Lung (tissue), 12 donors: Measurements from ENCODE around the gene UGCG. TPM values are rescaled to one million over a fixed set of nuclear protein-coding genes. Genes with fewer than 3 reads are reported as not detected.
"Not testable (repeated sequence)": the region's sequence is repeated elsewhere in the genome, so short reads cannot be mapped to it uniquely, and the experiment has no call there.

Experiments used
- ATAC-seq: fragments of 200-7000 bp; cut with Tn5 transposase; one replicate; pipeline ENCODE4 v1.9.1; 2020; ENCODE audit warnings: moderate number of reproducible peaks; ENCODE audit not compliant: insufficient read depth, low FRiP score
- DNase-seq, 3 donors: peaks; one replicate each; pipeline ENCODE4 v3.0.0-alpha.2; 2013 to 2017
- H3K27ac ChIP-seq, 2 donors: one replicate each; pipeline ENCODE4 v1.5.1; 2013; ENCODE audit warnings: mild to moderate bottlenecking in 2 of 2, moderate library complexity in 2 of 2, control low read depth in 1 of 2, inconsistent platforms in 1 of 2, low read depth in 1 of 2, low read length in 1 of 2
- H3K27me3 ChIP-seq, 3 donors: one replicate each; pipeline ENCODE4 v1.5.1; 2013; ENCODE audit warnings: low read length in 2 of 3; ENCODE audit not compliant: control insufficient read depth in 3 of 3, insufficient read depth in 3 of 3
- H3K36me3 ChIP-seq, 4 donors: one replicate each; pipeline ENCODE4 v1.5.1; 2013; ENCODE audit warnings: low read length in 4 of 4, mild to moderate bottlenecking in 1 of 4, moderate library complexity in 1 of 4; ENCODE audit not compliant: control insufficient read depth in 4 of 4, insufficient read depth in 4 of 4
- H3K4me1 ChIP-seq, 5 donors: one replicate each; pipeline ENCODE4 v1.5.1; 2013; ENCODE audit warnings: low read length in 5 of 5, mild to moderate bottlenecking in 2 of 5, moderate library complexity in 1 of 5; ENCODE audit not compliant: control insufficient read depth in 5 of 5, insufficient read depth in 5 of 5
- H3K4me3 ChIP-seq: one replicate; pipeline ENCODE4 v1.5.1; 2013; ENCODE audit warnings: mild to moderate bottlenecking, control low read depth, moderate library complexity
- H3K9ac ChIP-seq, 2 donors: one replicate each; pipeline ENCODE4 v1.5.1; 2013; ENCODE audit warnings: low read length in 2 of 2, control low read depth in 1 of 2; ENCODE audit not compliant: insufficient read depth in 1 of 2
- H3K9me3 ChIP-seq, 4 donors: one replicate each; pipeline ENCODE4 v1.5.1; 2013; ENCODE audit warnings: low read length in 3 of 4, mild to moderate bottlenecking in 1 of 4, moderate library complexity in 1 of 4; ENCODE audit not compliant: control insufficient read depth in 4 of 4, insufficient read depth in 3 of 4
- CTCF ChIP-seq: IDR thresholded peaks from 2 replicates; pipeline ENCODE4 v1.5.1; 2012; ENCODE audit warnings: mild to moderate bottlenecking; ENCODE audit errors: control extremely low read depth, extremely low read depth
- WGBS, 2 donors: extraction: QIAGEN DNeasy Blood & Tissue Kit; methylation state at CpG; one replicate each; pipeline ENCODE4 v1.1.7; 2013; 5-methylcytosine and 5-hydroxymethylcytosine counted together
- polyA plus RNA-seq, 2 donors: library from polyadenylated mRNA; stranded (reverse); fragments of 200-250 nt; gene quantifications; one replicate each; pipeline ENCODE4 v1.2.1, GENCODE V29; 2013
- total RNA-seq, 2 donors: library from RNA; depleted of rRNA in 1 of 2; stranded (reverse); fragments of >200 nt in 1 of 2; gene quantifications; one replicate each; pipeline ENCODE4 v1.2.1, GENCODE V29; 2014 to 2021
- donor health status: control.
- donor health status: control.
- donor health status: Bipolar disorder and iron deficiency.
- donor health status: healthy.
- donor health status: DM: yes; HTN: yes; CAD: no.

The UGCG gene
- total and polyA plus RNA-seq, 4 donors = 32.2 to 157 (median 37.5) TPM

DNA sequence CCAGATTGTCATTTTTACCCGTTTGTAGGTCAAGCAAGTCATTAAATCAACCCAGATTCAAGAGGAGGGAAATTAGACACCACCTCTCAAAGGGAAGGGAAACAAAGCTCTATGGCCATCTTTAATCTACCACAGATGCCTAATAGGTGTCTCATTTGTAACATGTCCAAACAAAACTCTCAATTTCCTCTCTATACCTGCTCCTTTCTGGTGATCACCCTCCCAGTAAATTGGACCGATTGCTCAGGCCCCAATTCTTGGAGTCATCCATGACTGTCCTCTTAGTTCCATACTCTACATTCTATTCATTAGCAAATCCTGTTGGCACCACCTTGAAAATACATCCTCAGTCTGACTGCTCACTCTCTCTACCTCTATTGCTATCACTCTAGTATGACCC, 22.1 kb upstream of the UGCG start:
- H3K9me3 ChIP-seq = no peaks in the 10 kb centered on the region
- no peaks in the 10 kb centered on the region for H3K27me3 ChIP-seq
- no peaks in the 10 kb centered on the region for H3K4me1 ChIP-seq
- 50 to 78% methylated on average over 2 of the region's 2 CpGs for WGBS, 2 donors
- no peak for TF ChIP-seq CTCF
- no peak overlapping the region for H3K4me3 ChIP-seq
- H3K27ac ChIP-seq = no peak overlapping the region
- H3K9ac ChIP-seq = no peak overlapping the region
- DNase-seq (no peak), ATAC-seq (no peak)
- H3K36me3 ChIP-seq = no peaks in the 10 kb centered on the region

- not testable (repeated sequence) for H3K36me3 ChIP-seq, H3K9me3 ChIP-seq, H3K4me3 ChIP-seq, ATAC-seq, DNase-seq, H3K27ac ChIP-seq, H3K9ac ChIP-seq, H3K27me3 ChIP-seq, H3K4me1 ChIP-seq
- WGBS, 2 donors = 67 to 70% methylated on average over 1 of the region's 1 CpG
Observed at GRCh38 chr9:111875291-111875690, 21.3 kb upstream of the UGCG start.

- not testable (repeated sequence) for DNase-seq, ATAC-seq, H3K4me1 ChIP-seq, H3K9ac ChIP-seq, H3K27ac ChIP-seq, H3K36me3 ChIP-seq, H3K27me3 ChIP-seq, H3K9me3 ChIP-seq, H3K4me3 ChIP-seq
- 87 to 92% methylated on average over 3 of the region's 3 CpGs for WGBS, 2 donors
Observed at GRCh38 chr9:111875691-111876090, 20.9 kb upstream of the UGCG start.

DNA sequence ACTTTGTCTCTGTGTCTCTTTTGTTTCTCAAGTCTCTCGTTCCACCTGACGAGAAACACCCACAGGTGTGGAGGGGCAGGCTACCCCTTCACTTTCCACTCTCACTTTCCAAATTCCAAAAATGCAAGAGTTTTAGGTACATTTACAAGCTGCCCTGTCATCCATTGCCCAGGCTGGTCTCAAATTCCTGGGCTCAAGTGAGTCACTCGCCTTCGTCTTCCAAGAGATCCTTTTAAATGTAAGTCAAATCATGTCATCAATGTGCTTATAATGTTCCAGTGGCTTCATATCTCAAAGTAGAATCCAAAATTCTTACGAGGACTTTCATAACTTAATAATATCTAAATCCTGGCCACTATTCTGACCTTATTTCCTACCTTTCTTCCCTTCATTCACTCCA, 20.4 kb upstream of the UGCG start:
- no peak for ATAC-seq
- no peak overlapping the region for H3K9ac ChIP-seq
- no peaks in the 10 kb centered on the region for H3K9me3 ChIP-seq
- no peak for TF ChIP-seq CTCF
- 92 to 94% methylated on average over 5 of the region's 5 CpGs for WGBS, 2 donors
- no peaks in the 10 kb centered on the region for H3K27me3 ChIP-seq
- H3K36me3 ChIP-seq = no peaks in the 10 kb centered on the region
- no peak overlapping the region for H3K27ac ChIP-seq
- no peaks in the 10 kb centered on the region for H3K4me1 ChIP-seq
- DNase-seq = no peak
- H3K4me3 ChIP-seq = no peak overlapping the region

- no peak for TF ChIP-seq CTCF
- no peak overlapping the region for H3K4me3 ChIP-seq
- no peak overlapping the region for H3K27ac ChIP-seq
- no peaks in the 10 kb centered on the region for H3K36me3 ChIP-seq
- DNase-seq (no peak), ATAC-seq (no peak)
- no peak overlapping the region for H3K9ac ChIP-seq
- no peaks in the 10 kb centered on the region for H3K9me3 ChIP-seq
- no peaks in the 10 kb centered on the region for H3K27me3 ChIP-seq
- no peaks in the 10 kb centered on the region for H3K4me1 ChIP-seq
- WGBS, 2 donors = 93 to 97% methylated on average over 2 of the region's 2 CpGs
Observed at GRCh38 chr9:111877420-111877819, 19.2 kb upstream of the UGCG start.
